ENCODE measurements around the gene ADGRB3.
"Not testable (repeated sequence)": the region's sequence is repeated elsewhere in the genome, so short reads cannot be mapped to it uniquely, and the experiment has no call there.

ADGRB3 gene

DNA sequence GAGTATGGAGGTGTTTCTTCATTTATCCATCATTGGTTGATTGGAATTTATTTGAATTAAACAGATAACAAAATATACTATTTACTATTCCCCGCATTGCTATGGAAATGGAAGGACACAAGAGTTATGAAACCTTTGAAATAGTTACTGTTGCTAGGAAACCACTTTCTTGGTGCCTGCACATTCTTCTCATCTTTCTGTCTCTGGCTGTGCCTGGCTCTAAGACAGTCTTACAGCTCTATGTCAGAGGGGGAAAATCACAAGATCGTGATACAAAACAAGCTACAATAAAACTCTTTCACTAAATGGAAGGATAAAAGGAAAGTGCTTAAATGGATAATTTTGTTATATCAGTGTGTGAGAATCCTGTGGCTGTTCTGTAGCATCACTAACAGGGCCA is 708.8 kb downstream of the ADGRB3 start:
- no peak for DNase-seq (ENCODE audit: low spot score)

DNA sequence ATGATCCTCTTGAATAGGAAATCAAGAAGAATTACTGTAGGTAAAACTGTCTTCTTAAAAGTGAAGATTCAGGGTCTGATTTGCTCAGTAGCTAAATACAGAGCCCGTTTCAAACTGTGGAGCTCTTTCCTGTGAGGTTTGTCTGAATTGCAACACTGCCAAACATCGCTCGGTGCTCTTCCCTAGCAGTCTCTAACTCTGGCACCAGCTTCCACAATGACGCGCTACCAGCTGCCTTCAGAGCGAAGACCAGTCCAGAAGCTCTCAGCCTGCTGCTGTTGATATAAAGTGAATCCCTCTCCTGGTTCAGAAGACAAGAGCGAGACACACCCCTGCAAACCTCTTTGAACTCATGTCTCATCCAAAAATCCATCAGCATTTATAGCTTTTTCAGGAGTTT is 714.7 kb downstream of the ADGRB3 start:
- no peak for DNase-seq (ENCODE audit: low spot score)

DNA sequence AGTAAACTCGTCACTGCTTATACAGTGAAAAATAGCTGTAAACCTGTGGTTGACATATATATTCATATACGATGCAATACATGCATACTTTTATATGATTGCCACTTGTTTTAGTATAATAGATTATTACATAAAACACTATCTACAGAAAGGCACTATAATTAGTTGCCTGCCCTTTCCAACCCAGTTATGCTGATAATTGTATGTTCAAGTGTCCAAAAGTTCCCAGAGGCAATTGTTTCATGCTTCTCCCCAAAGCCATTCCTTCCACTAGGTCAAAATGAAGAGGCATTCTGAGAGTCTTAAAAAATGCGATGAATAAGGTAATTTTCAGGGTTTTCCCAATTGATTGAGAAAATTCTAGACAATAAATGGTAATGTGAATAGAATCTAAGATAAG is 727.1 kb downstream of the ADGRB3 start:
- no peak for DNase-seq (ENCODE audit: low spot score)

DNA sequence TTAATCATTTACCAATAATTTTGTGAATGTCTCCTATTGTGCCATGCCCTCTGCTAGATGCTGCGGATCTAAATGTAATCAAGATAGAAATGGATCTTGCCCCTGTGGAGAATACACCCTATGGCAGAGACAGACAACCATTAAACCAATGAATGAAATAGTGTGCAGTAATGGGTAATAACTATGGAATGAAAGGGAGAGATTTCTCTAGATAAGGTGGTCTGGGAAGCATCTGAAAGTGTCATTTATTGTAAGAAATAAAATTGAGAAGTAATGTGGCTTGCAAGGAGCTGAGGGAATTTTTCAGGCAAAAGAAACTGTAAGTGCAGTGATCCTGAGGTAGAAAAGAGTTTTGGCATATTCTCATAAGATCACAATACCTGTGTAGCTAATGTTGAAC is 731.7 kb downstream of the ADGRB3 start:
- no peak for DNase-seq (ENCODE audit: low spot score)

DNA sequence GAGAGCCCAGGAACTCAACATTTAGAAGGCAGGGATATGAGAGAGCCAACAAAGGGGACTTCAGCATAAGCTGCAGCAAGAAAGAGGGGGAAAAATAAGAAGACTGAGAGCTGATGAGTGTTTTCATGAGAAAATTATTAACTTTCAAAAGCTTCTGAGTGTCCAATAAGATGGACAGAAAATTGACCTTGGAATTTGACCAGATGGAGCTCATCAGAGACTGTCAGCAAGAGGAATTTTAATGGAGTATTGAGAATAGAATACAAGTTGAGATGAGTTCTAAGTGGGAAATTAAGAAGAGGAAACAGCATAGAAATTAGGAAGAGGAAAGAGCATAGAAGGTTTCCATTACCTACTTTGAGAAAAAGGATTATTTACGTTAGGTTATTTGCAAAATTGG is 733.5 kb downstream of the ADGRB3 start:
- no peak for DNase-seq (ENCODE audit: low spot score)

DNA sequence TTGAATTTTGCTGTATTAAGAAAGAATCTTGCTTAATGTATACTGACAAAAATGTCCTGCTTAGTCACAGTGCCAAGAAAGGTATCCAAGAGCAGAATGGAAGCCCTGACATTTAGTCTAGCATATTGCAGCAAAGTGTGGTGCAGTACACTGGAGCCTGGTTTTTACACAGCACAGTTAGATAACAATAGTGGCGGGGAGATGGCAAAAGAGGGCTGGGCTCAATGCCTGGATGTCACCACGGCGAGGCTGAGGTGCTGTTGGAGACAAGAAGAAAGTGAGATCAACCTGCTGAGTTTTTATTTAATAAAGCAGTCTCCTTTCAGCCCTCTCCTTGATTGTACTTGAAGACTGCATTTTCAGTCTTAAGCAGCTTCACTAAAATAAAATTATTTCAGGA is 735.7 kb downstream of the ADGRB3 start:
- no peak for DNase-seq (ENCODE audit: low spot score)

DNA sequence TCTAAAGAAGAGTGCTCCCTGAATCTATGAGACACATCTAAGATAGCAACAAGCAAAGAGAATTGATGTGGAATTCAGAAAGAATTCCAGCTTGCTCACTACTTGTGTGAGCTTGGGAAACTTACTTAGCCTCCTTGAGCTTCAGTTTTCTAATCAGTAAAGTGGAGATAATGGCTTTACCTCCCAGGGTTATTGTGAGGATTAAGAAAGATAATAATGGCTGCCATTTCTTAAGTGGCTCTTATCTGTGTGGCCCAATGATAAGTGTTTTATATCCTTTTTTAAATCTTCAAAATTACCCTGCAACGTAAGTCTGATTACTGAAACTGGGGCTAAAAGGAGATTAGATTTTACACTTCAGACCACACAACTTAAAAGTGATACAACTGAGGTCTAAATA is 743.2 kb downstream of the ADGRB3 start:
- DNase-seq (ENCODE audit: low spot score), result no peak

DNA sequence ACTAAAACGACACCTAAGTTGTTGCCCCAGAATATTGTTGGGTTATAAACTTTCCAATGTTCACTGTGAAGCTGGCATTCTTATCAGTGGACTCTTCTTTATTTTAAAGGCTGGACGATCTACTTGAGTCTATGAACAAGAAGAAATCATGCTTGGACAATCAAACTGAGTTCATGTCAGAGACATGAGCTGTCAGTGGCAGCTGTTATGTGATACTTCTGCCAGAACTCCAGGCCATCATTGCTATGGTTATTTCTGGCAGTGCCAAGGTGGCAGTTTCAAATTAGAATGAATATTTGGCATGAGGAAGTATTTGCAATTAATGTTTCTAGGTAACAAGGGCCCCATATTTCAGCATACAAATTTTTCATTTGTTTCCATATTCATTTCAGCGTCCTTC is 744.4 kb downstream of the ADGRB3 start:
- no peak for DNase-seq (ENCODE audit: low spot score)

DNA sequence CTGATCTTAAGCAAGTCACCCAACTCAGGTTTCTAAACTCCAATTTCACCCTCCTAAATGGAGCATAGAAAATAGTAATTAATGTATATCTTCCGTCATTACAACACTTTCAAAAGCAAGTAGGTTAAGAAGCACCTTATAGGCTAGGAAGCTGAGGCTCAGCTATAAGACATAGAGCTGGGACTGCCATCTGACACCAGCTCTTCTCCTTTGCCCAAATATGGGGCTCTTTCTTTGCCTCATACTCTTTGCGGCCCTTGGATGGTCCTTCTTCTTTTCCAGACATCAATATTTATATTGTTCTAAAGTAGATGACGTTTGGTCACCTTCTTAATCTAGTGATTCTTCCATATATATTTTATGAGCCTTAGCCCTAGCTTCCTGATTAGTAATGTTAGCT is 748.5 kb downstream of the ADGRB3 start:
- no peak for DNase-seq (ENCODE audit: low spot score)

DNA sequence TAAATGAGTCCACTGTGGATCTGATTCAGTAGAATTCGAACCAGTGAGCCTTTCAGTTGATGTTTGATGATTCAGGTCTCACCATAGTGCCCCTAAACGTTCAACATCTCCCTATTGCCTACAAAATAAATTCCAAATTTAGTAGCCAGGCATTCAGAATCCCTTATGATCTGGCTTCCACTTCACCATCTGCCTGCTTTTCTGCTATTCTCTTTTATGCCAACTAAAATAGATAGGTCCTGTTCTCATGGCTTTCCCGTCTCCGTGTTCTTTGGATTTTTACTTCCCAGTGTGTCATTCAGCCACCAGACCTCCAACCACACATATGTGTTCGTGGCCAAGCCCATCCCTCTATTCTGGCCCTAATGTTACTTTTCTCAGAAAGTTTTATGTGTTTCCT is 751.3 kb downstream of the ADGRB3 start:
- no peak for DNase-seq (ENCODE audit: low spot score)

DNA sequence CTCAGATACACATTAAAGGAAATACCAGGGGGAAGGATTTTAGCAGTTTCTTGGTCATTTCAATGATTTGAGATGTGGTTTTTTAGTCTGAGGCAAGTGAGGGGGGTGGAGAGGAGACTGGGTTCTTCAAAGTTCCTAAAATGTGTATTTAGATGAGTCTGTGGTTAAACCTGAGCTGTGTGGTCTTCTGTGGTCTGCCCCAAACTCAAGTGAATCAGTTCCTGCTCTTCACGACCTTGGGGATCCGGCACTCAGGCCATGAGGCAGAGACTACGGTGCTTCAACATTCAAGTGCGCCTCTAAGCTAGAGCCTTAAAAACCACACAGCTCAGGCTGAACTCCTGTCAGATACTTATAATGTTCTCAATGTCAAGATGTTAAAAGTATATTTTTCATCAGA is 755.0 kb downstream of the ADGRB3 start:
- no peak for DNase-seq (ENCODE audit: low spot score)

DNA sequence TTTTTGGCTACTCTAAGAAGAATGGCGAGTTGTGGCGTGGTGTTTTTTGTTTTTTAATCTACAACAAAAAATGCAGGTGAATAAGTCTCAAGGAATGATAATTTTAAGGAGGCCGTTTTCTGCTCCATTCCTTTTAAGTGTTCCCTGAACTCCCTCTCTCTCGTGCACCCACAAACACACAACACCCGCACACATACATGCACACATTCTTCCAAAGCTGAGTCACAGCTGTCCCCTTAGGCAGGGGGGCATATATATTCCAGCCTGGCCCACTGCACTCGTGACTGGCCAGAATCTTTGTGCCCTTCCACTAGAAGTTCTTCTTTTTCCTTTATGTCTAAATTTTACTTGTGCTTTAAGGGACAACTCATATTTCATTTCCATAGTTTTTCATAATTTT is 756.0 kb downstream of the ADGRB3 start:
- no peak for DNase-seq (ENCODE audit: low spot score)

DNA sequence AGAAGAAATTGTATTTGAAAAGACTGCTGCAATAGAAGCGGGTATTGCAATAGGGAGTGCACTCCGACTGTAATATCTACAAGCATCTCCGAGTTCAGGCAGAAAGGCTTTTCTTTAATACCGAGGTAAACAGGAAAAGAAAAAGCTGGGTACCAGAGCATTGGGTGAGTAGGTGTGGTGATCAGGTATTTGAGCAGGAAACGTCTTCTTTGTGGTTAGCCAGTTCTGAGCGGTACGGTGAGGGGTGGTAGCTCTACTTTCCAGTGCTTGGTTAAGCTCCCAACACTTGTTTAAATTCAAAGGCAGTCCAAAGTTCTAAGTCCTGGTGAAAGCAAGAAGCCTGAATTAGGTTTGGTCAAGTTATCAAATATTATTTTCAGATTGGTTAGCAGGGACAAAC is 757.7 kb downstream of the ADGRB3 start:
- DNase-seq (ENCODE audit: low spot score), result no peak

DNA sequence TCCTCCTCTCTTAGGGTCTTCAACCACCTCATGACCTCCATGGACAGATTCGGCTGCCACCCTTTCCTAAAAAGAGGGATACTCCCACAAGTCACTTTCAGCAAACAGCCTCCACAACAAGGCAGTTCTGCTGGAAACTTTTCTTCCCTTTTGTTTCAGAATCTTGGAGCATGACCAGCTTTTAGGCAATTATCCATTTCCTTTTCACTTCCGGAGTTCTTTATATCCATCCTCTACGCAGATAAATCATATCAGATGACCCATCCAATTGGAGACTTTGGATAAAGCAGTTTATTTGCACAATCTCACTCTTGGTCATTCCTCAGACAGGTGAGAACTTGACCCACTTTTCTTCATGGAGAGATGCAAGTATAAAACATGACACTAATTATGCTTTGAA is 763.2 kb downstream of the ADGRB3 start:
- DNase-seq (ENCODE audit: low spot score), result no peak

DNA sequence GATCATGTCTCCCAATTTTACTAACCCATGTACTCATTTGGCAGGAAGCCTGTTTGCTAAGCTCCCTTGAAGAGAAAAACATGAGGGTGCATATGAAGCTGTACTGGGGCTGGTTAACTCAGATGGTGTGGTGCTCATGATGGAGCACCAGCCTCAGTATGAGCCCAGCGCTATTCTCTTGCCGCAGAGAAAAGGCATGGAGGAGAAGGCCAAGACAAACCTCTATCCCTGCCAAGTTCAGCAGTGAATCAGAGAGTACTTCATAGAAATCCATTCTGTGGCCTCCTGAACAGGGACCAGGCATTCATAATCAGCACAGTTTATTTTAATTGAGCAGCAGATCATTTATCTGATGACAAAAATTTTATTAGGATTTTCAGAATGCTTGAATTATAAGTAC is 763.6 kb downstream of the ADGRB3 start:
- DNase-seq (ENCODE audit: low spot score), result no peak

DNA sequence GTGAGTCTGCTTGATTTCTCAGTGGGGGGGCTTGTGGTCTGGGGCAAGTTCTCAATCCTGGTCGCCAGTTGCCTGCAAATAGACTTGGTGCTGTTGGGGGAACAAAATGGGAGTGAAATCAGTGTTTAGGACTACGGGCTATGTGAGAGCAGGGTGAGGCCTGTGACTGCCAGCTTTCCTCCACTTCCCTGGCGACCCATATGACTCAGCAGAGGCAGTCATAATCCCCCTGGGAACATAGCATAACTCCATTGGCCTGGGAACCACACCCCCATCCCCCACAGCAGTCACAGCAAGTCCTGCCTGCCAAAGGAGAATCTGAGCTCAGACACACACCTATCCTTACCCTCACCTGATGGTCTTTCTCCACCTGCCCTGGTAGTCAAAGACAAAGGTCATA is 773.8 kb downstream of the ADGRB3 start:
- no peak for DNase-seq (ENCODE audit: low spot score)

DNA sequence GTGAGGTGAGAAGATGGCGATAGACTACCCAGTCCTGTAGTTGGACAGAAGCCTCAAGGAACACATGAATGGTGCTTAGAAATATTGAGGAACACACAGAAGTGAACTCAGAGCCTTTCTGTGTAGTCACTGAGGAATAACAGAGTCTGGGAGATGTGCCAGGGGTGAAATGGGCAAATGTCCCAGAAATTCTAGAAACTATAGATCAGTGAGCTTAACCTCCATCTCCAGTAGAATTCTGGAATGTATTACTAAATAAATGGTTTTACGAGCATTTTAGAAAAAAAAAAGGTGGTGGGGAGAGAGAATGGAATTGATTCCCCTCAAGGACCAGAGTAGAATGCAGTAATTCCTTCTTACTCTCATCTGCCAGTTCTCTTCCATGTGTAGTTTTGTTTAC is 781.7 kb downstream of the ADGRB3 start:
- no peak for DNase-seq (ENCODE audit: low spot score)

DNA sequence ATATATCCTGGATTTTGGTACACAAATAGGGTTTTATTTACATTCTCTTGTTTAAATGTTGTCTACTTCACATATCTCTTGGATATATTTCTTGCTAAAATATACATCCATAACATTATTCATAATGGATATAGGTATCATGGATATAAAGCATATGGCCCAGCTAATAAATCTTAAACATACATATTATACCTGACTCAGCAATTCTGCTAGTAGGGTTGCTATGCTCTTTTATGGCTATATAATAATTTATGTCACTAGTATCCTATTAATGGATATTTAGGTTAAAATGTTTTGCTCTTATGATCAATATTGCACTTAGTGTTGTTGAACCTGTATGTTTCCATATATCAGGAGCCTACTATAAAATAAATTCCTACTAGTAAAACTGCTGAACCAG is 786.2 kb downstream of the ADGRB3 start:
- DNase-seq (ENCODE audit: low spot score), result no peak

DNA sequence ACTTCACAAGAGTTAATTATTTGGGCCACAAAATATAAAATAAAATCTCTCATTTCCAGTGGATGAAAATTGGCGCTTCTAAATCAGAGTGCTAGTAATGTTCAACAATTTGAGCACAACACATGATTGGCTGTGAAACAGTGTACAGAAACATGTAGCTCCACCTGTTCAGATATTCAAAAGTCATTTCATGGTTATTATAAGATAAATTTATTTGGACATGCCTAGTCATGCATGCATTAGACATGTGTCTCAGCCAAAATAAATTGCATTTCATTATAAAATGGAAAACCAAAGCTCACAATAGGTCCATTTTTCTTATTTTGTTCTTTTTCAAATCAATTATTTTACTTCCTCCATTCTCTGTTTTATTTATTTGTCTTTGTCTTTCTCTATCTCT is 786.9 kb downstream of the ADGRB3 start:
- DNase-seq (ENCODE audit: low spot score), result no peak

DNA sequence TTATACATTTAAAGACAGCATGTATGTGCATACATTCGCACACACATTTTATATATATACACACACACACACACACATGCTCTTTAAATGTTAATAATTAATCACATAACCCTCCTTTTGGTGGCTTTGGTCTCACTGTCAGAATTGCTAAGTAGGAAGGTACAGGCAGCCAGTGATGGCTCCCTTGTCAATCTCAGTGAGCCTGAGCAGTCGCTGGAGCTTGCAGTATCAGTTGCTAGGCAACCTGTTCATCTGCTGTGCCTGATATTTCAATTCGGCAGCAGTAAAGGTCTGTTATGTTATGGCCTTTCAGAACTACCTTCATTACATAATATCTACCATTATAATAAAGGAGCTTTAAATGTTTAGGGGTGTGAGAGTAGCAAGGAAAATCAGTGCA is 787.4 kb downstream of the ADGRB3 start:
- no peak for DNase-seq (ENCODE audit: low spot score)

DNA sequence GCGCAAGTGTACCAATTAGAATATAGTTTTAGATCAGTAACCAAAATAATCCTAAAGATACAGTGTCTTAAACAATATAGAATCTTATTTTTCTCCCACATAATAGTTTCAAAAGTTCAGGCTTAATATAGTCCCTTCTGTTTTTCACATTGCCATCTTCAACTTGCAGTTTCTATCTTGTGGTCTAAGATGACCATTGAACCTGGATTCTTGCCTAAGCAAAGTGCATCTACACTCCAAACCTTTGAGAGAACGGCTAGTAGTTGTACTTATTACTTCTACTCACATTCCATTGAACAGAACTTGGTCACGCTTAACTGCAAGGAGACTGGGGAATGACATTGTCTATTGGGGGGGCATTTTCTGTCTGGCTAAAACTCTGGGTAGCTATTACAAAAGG is 788.7 kb downstream of the ADGRB3 start:
- DNase-seq (ENCODE audit: low spot score), result no peak

DNA sequence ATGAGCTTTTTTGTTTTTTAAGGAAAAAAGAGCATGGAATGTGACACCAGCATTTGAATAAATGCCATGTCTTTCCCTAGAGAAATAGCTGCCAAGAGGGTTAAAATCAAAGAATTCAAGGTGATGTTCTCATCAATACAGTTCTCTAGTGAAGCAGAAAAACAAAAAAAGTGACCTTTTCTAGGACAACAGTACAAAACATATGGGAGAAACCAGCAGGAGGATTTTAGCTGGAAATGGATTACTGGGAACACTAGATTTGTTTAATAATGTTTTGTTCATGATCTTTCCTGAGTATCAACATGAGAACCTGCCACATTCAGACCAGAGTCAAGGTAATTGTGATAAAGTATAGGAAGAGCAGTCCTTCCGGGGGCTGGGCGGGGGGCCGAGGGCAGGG is 789.5 kb downstream of the ADGRB3 start:
- DNase-seq (ENCODE audit: low spot score), result no peak

DNA sequence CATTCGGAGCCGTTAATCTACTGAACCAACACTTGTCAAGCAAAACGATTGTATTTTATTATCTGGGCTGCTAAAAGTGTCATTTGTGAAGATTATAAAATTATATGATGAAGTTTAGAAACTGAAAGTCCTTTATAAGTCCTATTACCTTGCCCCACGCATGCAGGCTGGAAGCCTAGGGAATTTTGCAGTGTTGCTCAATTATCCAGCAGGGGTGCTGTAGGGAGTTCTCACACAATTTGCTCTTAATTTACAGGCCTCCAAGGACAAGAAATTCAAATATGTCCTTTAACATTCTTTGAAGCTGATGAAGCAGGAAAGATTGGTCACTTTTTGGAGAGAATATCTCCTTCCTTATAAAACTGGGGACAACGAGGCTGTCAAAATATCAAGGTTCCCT is 792.8 kb downstream of the ADGRB3 start:
- no peak for DNase-seq (ENCODE audit: low spot score)

DNA sequence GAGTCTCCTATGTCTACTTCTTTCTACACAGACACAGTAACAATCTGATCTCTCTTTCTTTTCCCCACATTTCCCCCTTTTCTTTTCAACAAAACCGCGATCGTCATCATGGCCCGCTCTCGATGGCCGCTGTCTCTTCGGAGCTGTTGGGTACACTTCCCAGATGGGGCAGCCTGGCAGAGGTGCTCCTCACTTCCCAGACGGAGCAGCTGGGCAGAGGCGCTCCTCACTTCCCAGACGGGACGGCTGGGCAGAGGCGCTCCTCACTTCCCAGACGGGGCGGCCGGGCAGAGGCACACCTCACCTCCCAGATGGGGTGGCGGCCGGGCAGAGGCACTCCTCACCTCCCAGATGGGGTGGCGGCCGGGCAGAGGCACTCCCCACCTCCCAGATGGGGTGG is 797.1 kb downstream of the ADGRB3 start:
- not testable (repeated sequence) for DNase-seq (ENCODE audit: low spot score)

DNA sequence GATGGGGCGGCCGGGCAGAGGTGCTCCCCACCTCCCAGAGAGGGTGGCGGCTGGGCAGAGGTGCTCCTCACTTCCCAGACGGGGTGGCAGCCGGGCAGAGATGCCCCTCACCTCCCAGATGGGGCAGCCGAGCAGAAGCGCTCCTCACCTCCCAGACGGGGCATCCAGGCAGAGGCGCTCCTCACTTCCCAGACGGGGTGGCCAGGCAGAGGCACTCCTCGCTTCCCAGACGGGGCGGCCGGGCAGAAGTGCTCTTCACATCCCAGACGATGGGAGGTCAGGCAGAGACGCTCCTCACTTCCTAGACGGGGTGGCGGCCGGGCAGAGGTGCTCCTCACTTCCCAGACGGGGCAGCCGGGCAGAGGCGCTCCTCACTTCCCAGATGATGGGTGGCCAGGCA is 798.0 kb downstream of the ADGRB3 start:
- not testable (repeated sequence) for DNase-seq (ENCODE audit: low spot score)

Measured in hematopoietic multipotent progenitor cell treated with erythropoietin and hydrocortisone succinate and interleukin-3 and kit ligand, for 17 days (in vitro differentiated cells).